Stomach (tissue), 4 donors: ENCODE data around the gene TRPV3.

ENCODE experiments used
- EP300 ChIP-seq: sonication (generic); formaldehyde crosslinking; IDR thresholded peaks from one replicate; pipeline ENCODE4 v1.6.1; 2017; ENCODE audit warnings: antibody characterized with exemption
- POLR2A ChIP-seq, 4 donors: fragments of 450-650 bp; IDR thresholded peaks; one replicate each; pipeline ENCODE4 v1.6.1; 2016; ENCODE audit warnings: antibody characterized with exemption in 4 of 4, control low read depth in 2 of 4, mild to moderate bottlenecking in 1 of 4, moderate library complexity in 1 of 4
- POLR2AphosphoS5 ChIP-seq, 3 donors: sonication (generic); formaldehyde crosslinking; IDR thresholded peaks; one replicate each; pipeline ENCODE4 v1.6.1; 2016; ENCODE audit warnings: antibody characterized with exemption in 3 of 3
- TF ChIP-seq, protein P1 (sequence below), 7 experiments: fragments of 450-650 bp in 4 of 7; fragments of 200-600 bp in 3 of 7; sonication (generic) in 3 of 7; IDR thresholded peaks; one replicate each; pipeline ENCODE4 v1.5.1; 2016 to 2019; ENCODE audit warnings: antibody characterized with exemption in 7 of 7, control low read depth in 2 of 7, mild to moderate bottlenecking in 1 of 7

DNA sequence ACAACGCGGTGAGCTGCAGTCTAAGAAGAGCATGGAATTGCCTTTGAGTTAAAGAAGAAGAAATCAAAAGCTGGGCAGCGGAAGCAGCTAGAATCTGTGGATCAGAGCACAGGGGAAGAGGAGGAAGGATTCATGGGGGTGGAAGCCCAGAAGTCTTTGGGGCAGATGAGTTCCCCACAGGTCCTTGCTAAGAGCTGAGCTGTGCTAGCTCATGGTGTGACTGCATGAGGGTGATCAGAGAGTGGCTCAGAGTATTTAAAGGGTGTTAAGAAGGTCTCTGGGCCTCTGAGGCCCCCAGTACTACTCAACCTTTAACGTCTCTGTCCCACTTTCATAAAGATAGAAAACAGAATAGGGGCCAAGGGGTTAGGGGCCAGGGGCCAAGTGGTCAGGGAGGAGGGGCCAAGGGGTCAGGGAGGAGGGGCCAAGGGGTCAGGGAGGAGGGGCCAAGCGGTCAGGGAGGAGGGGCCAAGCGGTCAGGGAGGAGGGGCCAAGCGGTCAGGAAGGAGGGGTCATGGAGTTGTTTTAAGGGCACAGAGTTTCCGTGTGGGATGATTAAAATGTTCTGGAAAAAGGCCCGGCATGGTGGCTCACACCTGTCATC lies 12.0 kb upstream of the TRPV3 start:
- TF ChIP-seq EP300 = no peak
- TF ChIP-seq POLR2A (IDR thresholded peaks at IDR 0.05) = no peak
- TF ChIP-seq POLR2AphosphoS5 (IDR thresholded peaks at IDR 0.05) = no peak
- TF ChIP-seq, protein P1, sequence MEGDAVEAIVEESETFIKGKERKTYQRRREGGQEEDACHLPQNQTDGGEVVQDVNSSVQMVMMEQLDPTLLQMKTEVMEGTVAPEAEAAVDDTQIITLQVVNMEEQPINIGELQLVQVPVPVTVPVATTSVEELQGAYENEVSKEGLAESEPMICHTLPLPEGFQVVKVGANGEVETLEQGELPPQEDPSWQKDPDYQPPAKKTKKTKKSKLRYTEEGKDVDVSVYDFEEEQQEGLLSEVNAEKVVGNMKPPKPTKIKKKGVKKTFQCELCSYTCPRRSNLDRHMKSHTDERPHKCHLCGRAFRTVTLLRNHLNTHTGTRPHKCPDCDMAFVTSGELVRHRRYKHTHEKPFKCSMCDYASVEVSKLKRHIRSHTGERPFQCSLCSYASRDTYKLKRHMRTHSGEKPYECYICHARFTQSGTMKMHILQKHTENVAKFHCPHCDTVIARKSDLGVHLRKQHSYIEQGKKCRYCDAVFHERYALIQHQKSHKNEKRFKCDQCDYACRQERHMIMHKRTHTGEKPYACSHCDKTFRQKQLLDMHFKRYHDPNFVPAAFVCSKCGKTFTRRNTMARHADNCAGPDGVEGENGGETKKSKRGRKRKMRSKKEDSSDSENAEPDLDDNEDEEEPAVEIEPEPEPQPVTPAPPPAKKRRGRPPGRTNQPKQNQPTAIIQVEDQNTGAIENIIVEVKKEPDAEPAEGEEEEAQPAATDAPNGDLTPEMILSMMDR (IDR thresholded peaks at IDR 0.05) = no peak
